ENCODE data around the gene ARSI. TPM values are rescaled to one million over a fixed set of nuclear protein-coding genes. Genes with fewer than 3 reads are reported as not detected.

Gene ARSI
- total RNA-seq, 1 donor from 2014 or later = not detected

GRCh38 chr5:150346592-150346991 is 43.9 kb upstream of the ARSI start:
- H3K9me3 Mint-ChIP-seq (ENCODE audit: low read depth) = no peaks in the 10 kb centered on the region
- H3K27ac Mint-ChIP-seq = no peak overlapping the region
- no peak overlapping the region for H3K4me3 Mint-ChIP-seq (ENCODE audit: low read depth)
- H3K36me3 Mint-ChIP-seq (ENCODE audit: insufficient read depth) = no peaks in the 10 kb centered on the region
- no peak for TF ChIP-seq CTCF (IDR thresholded peaks at IDR 0.05; ENCODE audit: unreplicated experiment)
- peaks cover 17% of the 10 kb centered on the region for H3K4me1 Mint-ChIP-seq (ENCODE audit: low read depth)
- DNase-seq (ENCODE audit: low spot score, unreplicated experiment) = no peak
- no peaks in the 10 kb centered on the region for H3K27me3 Mint-ChIP-seq

- Mint-ChIP-seq H3K27me3 (no peaks in the 10 kb centered on the region), H3K4me1 (ENCODE audit: low read depth) (peaks cover 17% of the 10 kb centered on the region), H3K36me3 (ENCODE audit: insufficient read depth) (no peaks in the 10 kb centered on the region), H3K9me3 (ENCODE audit: low read depth) (no peaks in the 10 kb centered on the region), H3K27ac (no peak overlapping the region), H3K4me3 (ENCODE audit: low read depth) (no peak overlapping the region)
- TF ChIP-seq CTCF (IDR thresholded peaks at IDR 0.05; ENCODE audit: unreplicated experiment) = no peak
- DNase-seq (ENCODE audit: low spot score, unreplicated experiment) = no peak
These were observed 43.0 kb upstream of the ARSI start for GRCh38 chr5:150345716-150346115.

- DNase-seq (ENCODE audit: low spot score, unreplicated experiment) = no peak
- TF ChIP-seq CTCF (IDR thresholded peaks at IDR 0.05; ENCODE audit: unreplicated experiment) = no peak
- Mint-ChIP-seq H3K4me3 (ENCODE audit: low read depth) (no peak overlapping the region), H3K27ac (no peak overlapping the region), H3K4me1 (ENCODE audit: low read depth) (peaks cover 15% of the 10 kb centered on the region), H3K27me3 (no peaks in the 10 kb centered on the region), H3K36me3 (ENCODE audit: insufficient read depth) (no peaks in the 10 kb centered on the region), H3K9me3 (ENCODE audit: low read depth) (no peaks in the 10 kb centered on the region)
These were observed 41.4 kb upstream of the ARSI start for GRCh38 chr5:150343994-150344631.

GRCh38 chr5:150342583-150342982 is 39.9 kb upstream of the ARSI start:
- Mint-ChIP-seq H3K4me1 (ENCODE audit: low read depth) (peaks cover 14% of the 10 kb centered on the region), H3K27ac (no peak overlapping the region), H3K9me3 (ENCODE audit: low read depth) (no peaks in the 10 kb centered on the region), H3K4me3 (ENCODE audit: low read depth) (no peak overlapping the region), H3K36me3 (ENCODE audit: insufficient read depth) (no peaks in the 10 kb centered on the region), H3K27me3 (no peaks in the 10 kb centered on the region)
- DNase-seq (ENCODE audit: low spot score, unreplicated experiment) = no peak
- no peak for TF ChIP-seq CTCF (IDR thresholded peaks at IDR 0.05; ENCODE audit: unreplicated experiment)

GRCh38 chr5:150341989-150342388 is 39.3 kb upstream of the ARSI start:
- no peak for TF ChIP-seq CTCF (IDR thresholded peaks at IDR 0.05; ENCODE audit: unreplicated experiment)
- Mint-ChIP-seq H3K4me3 (ENCODE audit: low read depth) (no peak overlapping the region), H3K4me1 (ENCODE audit: low read depth) (peaks cover 9% of the 10 kb centered on the region), H3K27ac (no peak overlapping the region), H3K9me3 (ENCODE audit: low read depth) (no peaks in the 10 kb centered on the region), H3K36me3 (ENCODE audit: insufficient read depth) (no peaks in the 10 kb centered on the region), H3K27me3 (no peaks in the 10 kb centered on the region)
- DNase-seq (ENCODE audit: low spot score, unreplicated experiment) = no peak

All from progenitor cell of endocrine pancreas (in vitro differentiated cells).